KMS-11 (cell line): ENCODE measurements around the gene DHRS3.

ENCODE experiments used
- H2AFZ ChIP-seq: fragments of 200-600 bp; sonication (generic); 2 replicates; pipeline ENCODE4 v1.6.1; 2016; ENCODE audit warnings: antibody characterized with exemption, mixed run types, low read depth
- H3K27ac ChIP-seq: fragments of 200-600 bp; sonication (generic); 2 replicates; pipeline ENCODE4 v1.6.1; 2016; ENCODE audit warnings: mild to moderate bottlenecking, mixed run types
- H3K27me3 ChIP-seq: fragments of 200-600 bp; sonication (generic); 2 replicates; pipeline ENCODE4 v1.6.1; 2017; ENCODE audit warnings: mild to moderate bottlenecking, low read depth, mixed run types, moderate library complexity; ENCODE audit not compliant: insufficient read depth
- H3K36me3 ChIP-seq: fragments of 200-600 bp; sonication (generic); 2 replicates; pipeline ENCODE4 v1.6.1; 2017; ENCODE audit warnings: mild to moderate bottlenecking, mixed run types; ENCODE audit not compliant: insufficient read depth
- H3K4me1 ChIP-seq: fragments of 200-600 bp; sonication (generic); 2 replicates; pipeline ENCODE4 v1.6.1; 2016; ENCODE audit warnings: mild to moderate bottlenecking, low read depth, mixed run types; ENCODE audit not compliant: poor library complexity, severe bottlenecking
- H3K4me2 ChIP-seq: fragments of 200-600 bp; sonication (generic); 2 replicates; pipeline ENCODE4 v1.7.0; 2016; ENCODE audit warnings: mild to moderate bottlenecking, mixed run types
- H3K4me3 ChIP-seq: fragments of 200-600 bp; sonication (generic); IDR thresholded peaks from 2 replicates; pipeline ENCODE4 v1.6.1; 2017; ENCODE audit warnings: low read depth, low read length, mixed read lengths; ENCODE audit not compliant: insufficient read depth
- H3K79me2 ChIP-seq: fragments of 200-600 bp; sonication (generic); 2 replicates; pipeline ENCODE4 v1.6.1; 2016; ENCODE audit warnings: low read depth, mixed run types; ENCODE audit not compliant: insufficient read depth
- H3K9ac ChIP-seq: fragments of 200-600 bp; sonication (generic); 2 replicates; pipeline ENCODE4 v1.6.1; 2016; ENCODE audit warnings: mild to moderate bottlenecking, mixed run types
- H4K20me1 ChIP-seq: fragments of 200-600 bp; sonication (generic); 2 replicates; pipeline ENCODE4 v1.6.1; 2016; ENCODE audit warnings: mild to moderate bottlenecking, mixed run types; ENCODE audit not compliant: insufficient read depth
- TF ChIP-seq, protein P1 (sequence below): fragments of 200-600 bp; sonication (generic); conservative IDR thresholded peaks from 2 replicates; pipeline ENCODE4 v1.6.1; 2017; ENCODE audit warnings: low read depth, mild to moderate bottlenecking, antibody characterized with exemption, low read length, moderate library complexity, mixed read lengths

The DHRS3 gene

DNA sequence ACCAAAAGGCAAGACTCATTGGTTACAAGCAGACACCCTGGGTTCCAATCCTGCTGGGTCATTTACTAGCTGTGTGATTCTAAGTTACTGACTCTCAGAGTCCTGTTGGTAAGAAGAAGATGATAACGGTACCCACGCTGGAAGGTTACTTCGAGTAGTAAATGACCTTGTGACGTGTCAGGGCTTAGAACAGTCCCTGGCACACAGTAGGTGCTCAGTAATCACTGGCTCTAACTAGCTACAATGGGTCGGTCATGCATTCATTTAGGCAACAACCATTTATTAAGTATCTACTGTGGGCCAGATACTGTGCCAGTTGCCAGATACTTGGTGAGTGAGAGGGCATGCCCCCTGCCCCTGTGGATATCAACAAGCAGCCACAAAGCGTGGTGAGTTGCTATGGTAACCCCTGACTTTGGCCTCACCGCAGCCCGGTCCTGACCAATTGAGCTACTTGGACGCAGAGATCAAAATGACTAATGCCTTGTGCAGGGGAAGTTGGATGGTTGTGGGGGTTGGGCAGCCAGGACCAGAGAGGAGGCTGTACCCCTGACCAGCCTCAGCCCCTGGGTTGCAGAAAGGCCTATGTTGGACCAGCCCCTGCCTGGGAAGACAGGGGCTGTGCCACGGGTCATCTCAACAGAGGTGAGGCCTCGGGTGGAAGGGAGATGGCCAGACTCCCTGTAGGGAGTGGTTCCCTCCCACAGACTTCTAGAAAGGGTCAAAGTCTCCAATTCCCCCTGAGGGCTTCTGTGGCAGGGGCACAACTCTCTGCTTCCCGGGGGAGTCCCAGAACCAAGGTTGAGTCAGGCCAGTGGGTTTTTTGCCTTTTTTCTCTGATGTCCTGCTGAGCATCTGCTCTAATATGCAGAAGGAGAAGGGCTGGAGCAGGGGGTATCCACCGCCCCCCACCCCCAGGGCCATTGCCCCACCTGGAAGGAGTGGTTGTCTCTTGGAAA, 16.0 kb downstream of the DHRS3 start:
- Histone ChIP-seq H3K36me3 (no peaks in the 10 kb centered on the region), H3K4me1 (no peaks in the 10 kb centered on the region), H3K27ac (no peak overlapping the region), H2AFZ (no peak overlapping the region), H3K4me3 (no peak overlapping the region), H3K79me2 (no peaks in the 10 kb centered on the region), H4K20me1 (no peaks in the 10 kb centered on the region), H3K4me2 (no peak overlapping the region), H3K27me3 (no peaks in the 10 kb centered on the region), H3K9ac (no peak overlapping the region)
- TF ChIP-seq, protein P1, sequence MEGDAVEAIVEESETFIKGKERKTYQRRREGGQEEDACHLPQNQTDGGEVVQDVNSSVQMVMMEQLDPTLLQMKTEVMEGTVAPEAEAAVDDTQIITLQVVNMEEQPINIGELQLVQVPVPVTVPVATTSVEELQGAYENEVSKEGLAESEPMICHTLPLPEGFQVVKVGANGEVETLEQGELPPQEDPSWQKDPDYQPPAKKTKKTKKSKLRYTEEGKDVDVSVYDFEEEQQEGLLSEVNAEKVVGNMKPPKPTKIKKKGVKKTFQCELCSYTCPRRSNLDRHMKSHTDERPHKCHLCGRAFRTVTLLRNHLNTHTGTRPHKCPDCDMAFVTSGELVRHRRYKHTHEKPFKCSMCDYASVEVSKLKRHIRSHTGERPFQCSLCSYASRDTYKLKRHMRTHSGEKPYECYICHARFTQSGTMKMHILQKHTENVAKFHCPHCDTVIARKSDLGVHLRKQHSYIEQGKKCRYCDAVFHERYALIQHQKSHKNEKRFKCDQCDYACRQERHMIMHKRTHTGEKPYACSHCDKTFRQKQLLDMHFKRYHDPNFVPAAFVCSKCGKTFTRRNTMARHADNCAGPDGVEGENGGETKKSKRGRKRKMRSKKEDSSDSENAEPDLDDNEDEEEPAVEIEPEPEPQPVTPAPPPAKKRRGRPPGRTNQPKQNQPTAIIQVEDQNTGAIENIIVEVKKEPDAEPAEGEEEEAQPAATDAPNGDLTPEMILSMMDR: no peak

DNA sequence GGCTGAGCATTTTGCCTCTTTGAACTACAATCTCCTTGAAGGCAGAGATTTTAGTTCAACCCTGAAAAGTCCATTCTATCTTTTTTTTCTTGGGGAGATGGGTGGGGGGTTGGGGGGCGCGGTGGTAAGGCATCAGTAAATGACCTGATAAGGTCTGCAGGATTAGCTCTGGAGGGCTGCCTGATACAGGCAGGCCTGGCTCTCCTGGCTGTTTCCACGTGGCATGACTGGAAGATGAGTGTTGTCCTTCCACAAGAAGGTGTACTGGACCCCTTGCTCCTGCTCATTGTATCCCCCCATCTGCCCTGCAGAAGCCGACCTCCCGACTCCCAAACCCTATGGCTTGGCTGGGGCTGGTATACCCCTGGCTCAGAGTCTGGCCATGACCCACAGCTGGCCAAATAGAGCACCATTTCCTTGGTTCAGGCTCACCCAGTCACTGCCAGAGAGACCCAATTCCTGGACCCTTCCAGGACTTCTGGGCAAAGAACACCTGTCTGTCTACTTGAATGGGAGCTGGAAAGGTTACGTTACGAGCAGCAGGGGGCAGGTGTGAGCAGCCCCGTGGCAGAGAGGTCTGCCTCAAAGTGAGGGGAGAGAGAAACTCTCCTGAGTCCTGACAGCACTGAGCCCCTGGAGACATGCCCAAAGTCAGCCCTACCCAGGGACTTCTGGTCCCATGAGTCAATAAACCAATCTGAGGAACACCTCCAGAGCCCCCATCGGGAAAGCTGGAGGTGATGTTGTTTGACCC, 17.0 kb downstream of the DHRS3 start:
- H3K27ac ChIP-seq: no peak overlapping the region
- no peaks in the 10 kb centered on the region for H3K27me3 ChIP-seq
- H4K20me1 ChIP-seq: no peaks in the 10 kb centered on the region
- TF ChIP-seq, protein P1: peak; percentile 46
- H2AFZ ChIP-seq: no peak overlapping the region
- H3K36me3 ChIP-seq: no peaks in the 10 kb centered on the region
- no peak overlapping the region for H3K4me3 ChIP-seq
- H3K4me1 ChIP-seq: no peaks in the 10 kb centered on the region
- H3K79me2 ChIP-seq: no peaks in the 10 kb centered on the region
- no peak overlapping the region for H3K9ac ChIP-seq
- H3K4me2 ChIP-seq: no peak overlapping the region

DNA sequence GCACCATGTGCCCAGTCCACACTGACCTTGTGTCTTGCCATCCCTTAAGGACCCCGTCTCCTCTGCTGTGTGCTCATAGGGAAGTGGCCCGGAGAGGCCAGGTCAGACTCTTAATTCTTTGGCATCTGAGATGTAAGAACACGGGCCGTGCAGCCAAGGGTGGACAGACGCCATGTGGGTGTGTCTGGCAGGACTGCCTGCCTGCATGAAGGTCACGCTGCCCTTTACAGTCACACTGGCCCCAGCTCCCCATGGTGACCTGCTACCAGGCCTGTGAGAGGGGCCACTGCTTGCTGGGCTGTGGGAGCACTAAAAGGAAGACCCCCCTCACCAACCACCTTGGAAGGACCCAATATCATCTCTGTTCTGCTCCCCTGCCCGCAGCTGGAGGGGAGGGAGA, 17.7 kb downstream of the DHRS3 start:
- H3K4me1 ChIP-seq: no peaks in the 10 kb centered on the region
- H3K4me3 ChIP-seq: no peak overlapping the region
- no peak overlapping the region for H3K9ac ChIP-seq
- H3K27ac ChIP-seq: no peak overlapping the region
- no peak overlapping the region for H2AFZ ChIP-seq
- TF ChIP-seq, protein P1: no peak
- H3K27me3 ChIP-seq: no peaks in the 10 kb centered on the region
- H3K79me2 ChIP-seq: no peaks in the 10 kb centered on the region
- no peaks in the 10 kb centered on the region for H4K20me1 ChIP-seq
- no peaks in the 10 kb centered on the region for H3K36me3 ChIP-seq
- no peak overlapping the region for H3K4me2 ChIP-seq

DNA sequence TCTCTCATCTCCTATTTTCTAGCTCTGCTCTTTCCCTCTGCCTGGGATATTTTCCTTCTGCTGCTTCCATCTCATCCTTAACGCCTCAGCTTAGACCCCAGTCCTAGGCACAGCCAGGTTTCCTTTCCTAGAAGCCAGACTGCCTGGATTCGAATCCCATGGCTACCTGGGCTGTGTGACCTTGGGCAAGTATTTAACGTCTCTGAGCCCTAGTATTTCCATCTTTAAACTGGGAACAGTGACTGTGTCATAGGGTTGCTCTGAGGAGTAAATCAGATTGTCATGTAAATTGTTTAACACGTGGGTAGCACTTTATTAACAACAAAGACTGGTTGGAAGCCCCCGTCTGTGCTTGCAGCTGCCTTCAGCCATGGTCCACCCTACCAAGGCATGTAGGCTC, 18.4 kb downstream of the DHRS3 start:
- H3K4me1 ChIP-seq: no peaks in the 10 kb centered on the region
- TF ChIP-seq, protein P1: no peak
- no peaks in the 10 kb centered on the region for H3K36me3 ChIP-seq
- no peak overlapping the region for H3K4me3 ChIP-seq
- no peak overlapping the region for H3K9ac ChIP-seq
- no peaks in the 10 kb centered on the region for H4K20me1 ChIP-seq
- H2AFZ ChIP-seq: no peak overlapping the region
- no peaks in the 10 kb centered on the region for H3K27me3 ChIP-seq
- no peak overlapping the region for H3K4me2 ChIP-seq
- H3K27ac ChIP-seq: no peak overlapping the region
- no peaks in the 10 kb centered on the region for H3K79me2 ChIP-seq
